Measurements from ENCODE around the gene GALNT9. TPM values are rescaled to one million over a fixed set of nuclear protein-coding genes. Genes with fewer than 3 reads are reported as not detected.
"Not testable (repeated sequence)": the region's sequence is repeated elsewhere in the genome, so short reads cannot be mapped to it uniquely, and the experiment has no call there.

Gene GALNT9
- total RNA-seq, 1 donor from 2014 or later, result 4.9 TPM

- DNase-seq (ENCODE audit: low spot score in 2 of 2) (no peak), FAIRE-seq (no peak)
Observed at GRCh38 chr12:132316497-132317232, 12.7 kb downstream of the GALNT9 start.

- no peak for DNase-seq (ENCODE audit: low spot score in 2 of 2)
- no peak for FAIRE-seq
Observed at GRCh38 chr12:132315951-132316350, 13.4 kb downstream of the GALNT9 start.

GRCh38 chr12:132315507-132315906 lies 13.9 kb downstream of the GALNT9 start:
- DNase-seq (ENCODE audit: low spot score in 2 of 2), result no peak
- FAIRE-seq, result no peak

- DNase-seq (ENCODE audit: low spot score in 2 of 2) (no peak), FAIRE-seq (no peak)
Observed at GRCh38 chr12:132314516-132315233, 14.7 kb downstream of the GALNT9 start.

- FAIRE-seq (no peak), DNase-seq (ENCODE audit: low spot score in 2 of 2) (no peak)
Observed at GRCh38 chr12:132314035-132314434, 15.4 kb downstream of the GALNT9 start.

GRCh38 chr12:132313182-132313581 lies 16.2 kb downstream of the GALNT9 start:
- no peak for FAIRE-seq

GRCh38 chr12:132312516-132312915 lies 16.9 kb downstream of the GALNT9 start:
- FAIRE-seq (no peak), DNase-seq (ENCODE audit: low spot score in 2 of 2) (no peak)

More at GRCh38 chr12:132313182-132313581, 16.2 kb downstream of the GALNT9 start:
- no peak for DNase-seq (ENCODE audit: low spot score in 2 of 2)

- DNase-seq (ENCODE audit: low spot score in 2 of 2), result no peak
- FAIRE-seq, result no peak
Observed at GRCh38 chr12:132311201-132311915, 18.0 kb downstream of the GALNT9 start.

- DNase-seq (ENCODE audit: low spot score in 2 of 2) (no peak), FAIRE-seq (no peak)
Observed at GRCh38 chr12:132310181-132311040, 19.0 kb downstream of the GALNT9 start.

- no peak for FAIRE-seq
Observed at GRCh38 chr12:132309596-132310086, 19.7 kb downstream of the GALNT9 start.

GRCh38 chr12:132308853-132309595 lies 20.4 kb downstream of the GALNT9 start:
- DNase-seq (ENCODE audit: low spot score in 2 of 2) (no peak), FAIRE-seq (no peak)

More at GRCh38 chr12:132309596-132310086, 19.7 kb downstream of the GALNT9 start:
- no peak for DNase-seq (ENCODE audit: low spot score in 2 of 2)

GRCh38 chr12:132307976-132308852 lies 21.2 kb downstream of the GALNT9 start:
- no peak for DNase-seq (ENCODE audit: low spot score in 2 of 2)
- no peak for FAIRE-seq

- DNase-seq (ENCODE audit: low spot score in 2 of 2), result no peak
- FAIRE-seq, result no peak
Observed at GRCh38 chr12:132306885-132307191, 22.6 kb downstream of the GALNT9 start.

- FAIRE-seq, result no peak
- no peak for DNase-seq (ENCODE audit: low spot score in 2 of 2)
Observed at GRCh38 chr12:132305991-132306884, 23.2 kb downstream of the GALNT9 start.

- no peak for FAIRE-seq
- DNase-seq (ENCODE audit: low spot score in 2 of 2), result no peak
Observed at GRCh38 chr12:132305560-132305966, 23.8 kb downstream of the GALNT9 start.

GRCh38 chr12:132304866-132305265 lies 24.5 kb downstream of the GALNT9 start:
- DNase-seq (ENCODE audit: low spot score in 2 of 2), result not testable (repeated sequence)

GRCh38 chr12:132303853-132304373 lies 25.5 kb downstream of the GALNT9 start:
- not testable (repeated sequence) for DNase-seq (ENCODE audit: low spot score in 2 of 2); FAIRE-seq

More at GRCh38 chr12:132304866-132305265, 24.5 kb downstream of the GALNT9 start:
- not testable (repeated sequence) for FAIRE-seq

Measured in frontal cortex (tissue), 4 donors.